Tibial nerve (tissue), 4 donors: Measurements from ENCODE around the gene EXOC6B. TPM values are rescaled to one million over a fixed set of nuclear protein-coding genes. Genes with fewer than 3 reads are reported as not detected.
"Not testable (repeated sequence)": the region's sequence is repeated elsewhere in the genome, so short reads cannot be mapped to it uniquely, and the experiment has no call there.

Experiments
- DNase-seq, 2 donors: peaks; one replicate each; pipeline ENCODE4 v3.0.0-alpha.2; 2019; ENCODE audit warnings: low spot score in 2 of 2
- H3K27ac ChIP-seq, 4 donors: fragments of 200-600 bp; sonication (generic) in 3 of 4; one replicate each; pipeline ENCODE4 v1.5.1; 2017 to 2019; ENCODE audit warnings: mild to moderate bottlenecking in 1 of 4
- H3K27me3 ChIP-seq, 2 donors: fragments of 200-600 bp; sonication (generic) in 1 of 2; one replicate each; pipeline versions ENCODE4 v1.5.1 to v1.6.0; 2017 to 2019
- H3K36me3 ChIP-seq, 3 donors: fragments of 200-600 bp; sonication (generic); one replicate each; pipeline ENCODE4 v1.5.1; 2018 to 2019
- H3K4me1 ChIP-seq, 4 donors: fragments of 200-600 bp; sonication (generic) in 3 of 4; one replicate each; pipeline ENCODE4 v1.5.1; 2017 to 2019
- H3K4me3 ChIP-seq, 4 donors: fragments of 200-600 bp; sonication (generic) in 3 of 4; one replicate each; pipeline ENCODE4 v1.5.1; 2017 to 2019; ENCODE audit warnings: mild to moderate bottlenecking in 1 of 4, moderate library complexity in 1 of 4
- H3K9me3 ChIP-seq, 4 donors: fragments of 200-600 bp; sonication (generic) in 3 of 4; one replicate each; pipeline ENCODE4 v1.5.1; 2017 to 2019
- EP300 ChIP-seq, 2 donors: sonication (generic); formaldehyde crosslinking; IDR thresholded peaks; one replicate each; pipeline ENCODE4 v1.6.1; 2017; ENCODE audit warnings: antibody characterized with exemption in 2 of 2, mild to moderate bottlenecking in 1 of 2
- POLR2A ChIP-seq, 2 donors: fragments of 450-650 bp; IDR thresholded peaks; one replicate each; pipeline ENCODE4 v1.6.1; 2017; ENCODE audit warnings: antibody characterized with exemption in 2 of 2, mild to moderate bottlenecking in 2 of 2, moderate library complexity in 2 of 2
- WGBS, 2 donors: methylation state at CpG; one replicate each; pipeline ENCODE4 v1.1.5; 2018; 5-methylcytosine and 5-hydroxymethylcytosine counted together
- total RNA-seq, 4 donors: library from RNA; depleted of rRNA; stranded (reverse); fragments of >200 nt; gene quantifications; one replicate each; pipeline ENCODE4 v1.1.0, GENCODE V29; 2016
- TF ChIP-seq, protein P1 (sequence below), 5 experiments: fragments of 200-600 bp in 3 of 5; fragments of 450-650 bp in 2 of 5; sonication (generic) in 3 of 5; IDR thresholded peaks; one replicate each; pipeline ENCODE4 v1.5.1; 2016 to 2019; ENCODE audit warnings: antibody characterized with exemption in 5 of 5, mild to moderate bottlenecking in 3 of 5, moderate library complexity in 2 of 5

EXOC6B gene
- total RNA-seq, 4 donors from 2014 or later = 22.1 to 41.1 (median 30.3) TPM

DNA sequence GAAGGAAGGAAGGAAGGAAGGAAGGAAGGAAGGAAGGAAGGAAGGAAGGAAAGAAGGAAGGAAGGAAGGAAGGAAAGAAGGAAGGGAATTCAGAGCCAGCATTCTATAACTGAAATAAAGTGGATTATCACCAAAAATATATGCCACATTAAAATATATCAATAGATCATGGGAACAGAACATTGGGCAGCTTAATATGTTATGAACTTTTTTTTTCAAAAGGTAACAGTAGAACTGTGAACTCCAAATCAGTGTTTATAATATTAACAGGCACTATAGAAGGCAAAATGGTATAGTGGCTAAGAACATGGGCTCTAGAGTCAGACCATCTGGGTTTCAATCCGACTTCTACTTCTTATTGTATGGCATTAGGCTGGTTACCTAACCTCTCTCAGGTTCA lies 313.5 kb downstream of the EXOC6B start:
- no peak overlapping the region for H3K27ac ChIP-seq
- no peaks in the 10 kb centered on the region for H3K36me3 ChIP-seq
- TF ChIP-seq, protein P1, sequence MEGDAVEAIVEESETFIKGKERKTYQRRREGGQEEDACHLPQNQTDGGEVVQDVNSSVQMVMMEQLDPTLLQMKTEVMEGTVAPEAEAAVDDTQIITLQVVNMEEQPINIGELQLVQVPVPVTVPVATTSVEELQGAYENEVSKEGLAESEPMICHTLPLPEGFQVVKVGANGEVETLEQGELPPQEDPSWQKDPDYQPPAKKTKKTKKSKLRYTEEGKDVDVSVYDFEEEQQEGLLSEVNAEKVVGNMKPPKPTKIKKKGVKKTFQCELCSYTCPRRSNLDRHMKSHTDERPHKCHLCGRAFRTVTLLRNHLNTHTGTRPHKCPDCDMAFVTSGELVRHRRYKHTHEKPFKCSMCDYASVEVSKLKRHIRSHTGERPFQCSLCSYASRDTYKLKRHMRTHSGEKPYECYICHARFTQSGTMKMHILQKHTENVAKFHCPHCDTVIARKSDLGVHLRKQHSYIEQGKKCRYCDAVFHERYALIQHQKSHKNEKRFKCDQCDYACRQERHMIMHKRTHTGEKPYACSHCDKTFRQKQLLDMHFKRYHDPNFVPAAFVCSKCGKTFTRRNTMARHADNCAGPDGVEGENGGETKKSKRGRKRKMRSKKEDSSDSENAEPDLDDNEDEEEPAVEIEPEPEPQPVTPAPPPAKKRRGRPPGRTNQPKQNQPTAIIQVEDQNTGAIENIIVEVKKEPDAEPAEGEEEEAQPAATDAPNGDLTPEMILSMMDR (IDR thresholded peaks at IDR 0.05) = no peak
- no peak for TF ChIP-seq POLR2A (IDR thresholded peaks at IDR 0.05)
- no peak for TF ChIP-seq EP300 (IDR thresholded peaks at IDR 0.05)
- H3K27me3 ChIP-seq = no peaks in the 10 kb centered on the region
- no peaks in the 10 kb centered on the region for H3K9me3 ChIP-seq
- no peak for DNase-seq
- WGBS, 2 donors = 96 to 100% methylated on average over 1 of the region's 1 CpG
- no peaks in the 10 kb centered on the region for H3K4me1 ChIP-seq
- H3K4me3 ChIP-seq = no peak overlapping the region

GRCh38 chr2:72511906-72512305 lies 313.9 kb downstream of the EXOC6B start:
- Histone ChIP-seq H3K9me3 (no peaks in the 10 kb centered on the region), H3K4me1 (no peaks in the 10 kb centered on the region), H3K27me3 (no peaks in the 10 kb centered on the region), H3K27ac (no peak overlapping the region), H3K36me3 (no peaks in the 10 kb centered on the region), H3K4me3 (no peak overlapping the region)
- DNase-seq = no peak
- TF ChIP-seq POLR2A (IDR thresholded peaks at IDR 0.05) (no peak), EP300 (IDR thresholded peaks at IDR 0.05) (no peak)
- TF ChIP-seq, protein P1 (IDR thresholded peaks at IDR 0.05) = no peak
- WGBS, 2 donors = 95 to 96% methylated on average over 1 of the region's 1 CpG

- H3K4me3 ChIP-seq = no peak overlapping the region
Observed at GRCh38 chr2:72497763-72498162, 328.1 kb downstream of the EXOC6B start.

DNA sequence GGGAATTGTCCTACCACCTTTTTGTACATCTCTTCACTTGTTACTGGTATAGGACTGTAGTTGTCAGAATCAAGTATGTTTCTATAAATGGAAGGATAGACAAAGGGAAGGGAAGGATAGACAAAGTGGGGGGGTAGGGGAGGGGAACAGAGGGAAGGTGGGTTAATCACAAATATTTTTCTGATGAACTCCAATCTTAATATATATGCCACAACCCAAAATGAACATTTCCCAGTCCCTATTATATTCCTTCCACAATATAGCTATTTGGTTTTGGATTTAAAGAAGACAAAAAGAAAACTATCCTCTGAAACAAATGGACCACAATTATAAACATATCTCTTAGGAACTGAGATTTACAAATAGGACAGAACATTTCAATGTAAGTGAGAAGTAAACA lies 329.4 kb downstream of the EXOC6B start:
- no peak for DNase-seq
- no peak overlapping the region for H3K27ac ChIP-seq
- TF ChIP-seq POLR2A (IDR thresholded peaks at IDR 0.05) (no peak), EP300 (IDR thresholded peaks at IDR 0.05) (no peak)
- TF ChIP-seq, protein P1 (IDR thresholded peaks at IDR 0.05) = no peak
- peaks cover 0 to under 1% (median 0%) of the 10 kb centered on the region in 4 donors for H3K9me3 ChIP-seq
- no peak overlapping the region for H3K4me3 ChIP-seq
- H3K27me3 ChIP-seq = no peaks in the 10 kb centered on the region
- H3K36me3 ChIP-seq = peaks cover 0 to 36% (median 0%) of the 10 kb centered on the region in 3 donors
- H3K4me1 ChIP-seq = no peaks in the 10 kb centered on the region

More at GRCh38 chr2:72497763-72498162, 328.1 kb downstream of the EXOC6B start:
- Histone ChIP-seq H3K27ac (no peak overlapping the region), H3K9me3 (peaks cover 0 to 5% (median 0%) of the 10 kb centered on the region in 4 donors), H3K36me3 (peaks cover 0 to 28% (median 0%) of the 10 kb centered on the region in 3 donors), H3K27me3 (no peaks in the 10 kb centered on the region), H3K4me1 (no peaks in the 10 kb centered on the region)
- 38 to 77% methylated on average over 2 of the region's 2 CpGs for WGBS, 2 donors
- no peak for DNase-seq
- TF ChIP-seq POLR2A (IDR thresholded peaks at IDR 0.05) (no peak), EP300 (IDR thresholded peaks at IDR 0.05) (no peak)
- TF ChIP-seq, protein P1 (IDR thresholded peaks at IDR 0.05) = no peak

GRCh38 chr2:72494392-72494791 lies 331.4 kb downstream of the EXOC6B start:
- H3K27me3 ChIP-seq = no peaks in the 10 kb centered on the region
- no peak overlapping the region for H3K4me3 ChIP-seq
- H3K27ac ChIP-seq = no peak overlapping the region
- no peaks in the 10 kb centered on the region for H3K4me1 ChIP-seq
- peaks cover 0 to 34% (median 0%) of the 10 kb centered on the region in 3 donors for H3K36me3 ChIP-seq
- DNase-seq = no peak
- H3K9me3 ChIP-seq = no peaks in the 10 kb centered on the region
- 49% methylated on average over 1 of the region's 1 CpG for WGBS, 2 donors
- TF ChIP-seq, protein P1 (IDR thresholded peaks at IDR 0.05) = no peak
- TF ChIP-seq POLR2A (IDR thresholded peaks at IDR 0.05) = no peak
- TF ChIP-seq EP300 (IDR thresholded peaks at IDR 0.05) = no peak

DNA sequence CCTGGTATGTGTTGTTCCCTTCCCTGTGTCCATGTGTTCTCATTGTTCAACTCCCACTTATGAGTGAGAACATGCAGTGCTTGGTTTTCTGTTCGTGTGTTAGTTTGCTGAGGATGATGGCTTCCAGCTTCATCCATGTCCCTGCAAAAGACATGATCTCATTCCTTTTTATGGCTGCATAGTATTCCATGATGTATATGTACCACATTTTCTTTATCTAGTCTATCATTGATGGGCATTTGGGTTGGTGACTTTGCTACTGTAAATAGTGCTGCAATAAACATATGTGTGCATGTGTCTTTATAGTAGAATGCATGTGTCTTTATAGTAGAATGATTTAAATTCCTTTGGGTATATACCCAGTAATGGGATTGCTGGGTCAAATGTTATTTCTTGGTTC lies 341.2 kb downstream of the EXOC6B start:
- 95 to 100% methylated on average over 1 of the region's 1 CpG for WGBS, 2 donors

More for the DNA sequence above, 341.2 kb downstream of the EXOC6B start:
- H3K9me3 ChIP-seq, H3K27me3 ChIP-seq, H3K4me1 ChIP-seq, H3K27ac ChIP-seq, DNase-seq, H3K4me3 ChIP-seq: not testable (repeated sequence)
- peaks cover 0 to 16% (median 0%) of the 10 kb centered on the region in 3 donors for H3K36me3 ChIP-seq
